Left kidney (tissue), 2 donors: ENCODE data around the gene IYD. TPM values are rescaled to one million over a fixed set of nuclear protein-coding genes. Genes with fewer than 3 reads are reported as not detected.
"Not testable (repeated sequence)": the region's sequence is repeated elsewhere in the genome, so short reads cannot be mapped to it uniquely, and the experiment has no call there.

ENCODE experiments used
- DNase-seq: peaks from one replicate; pipeline ENCODE4 v3.0.0-alpha.2; 2013
- polyA plus RNA-seq: library from polyadenylated mRNA; unstranded; fragments of 120-200 nt; gene quantifications from one replicate; pipeline ENCODE4 v1.2.1, GENCODE V29; 2013; ENCODE audit not compliant: insufficient read length

The IYD gene
- polyA plus RNA-seq, 1 donor: 4.0 TPM

DNA sequence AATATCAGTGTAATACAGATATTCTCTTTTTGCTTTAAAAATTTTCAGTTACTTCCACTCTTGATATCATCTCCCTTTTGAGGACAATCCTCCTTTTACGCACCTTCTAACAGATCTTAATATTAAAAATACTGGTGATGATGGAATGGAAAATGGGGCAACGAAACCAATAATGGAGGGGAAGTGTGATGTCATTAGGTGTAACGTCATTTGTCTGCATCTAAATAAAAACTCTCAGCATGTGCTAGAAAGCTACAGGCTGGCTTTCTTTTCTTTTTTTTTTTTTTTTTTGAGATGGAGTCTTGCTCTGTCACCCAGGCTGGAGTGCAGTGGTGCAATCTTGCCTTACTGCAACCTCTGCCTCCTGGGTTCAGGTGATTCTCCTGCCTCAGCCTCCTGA is 66.5 kb downstream of the IYD start:
- DNase-seq: no peak

DNA sequence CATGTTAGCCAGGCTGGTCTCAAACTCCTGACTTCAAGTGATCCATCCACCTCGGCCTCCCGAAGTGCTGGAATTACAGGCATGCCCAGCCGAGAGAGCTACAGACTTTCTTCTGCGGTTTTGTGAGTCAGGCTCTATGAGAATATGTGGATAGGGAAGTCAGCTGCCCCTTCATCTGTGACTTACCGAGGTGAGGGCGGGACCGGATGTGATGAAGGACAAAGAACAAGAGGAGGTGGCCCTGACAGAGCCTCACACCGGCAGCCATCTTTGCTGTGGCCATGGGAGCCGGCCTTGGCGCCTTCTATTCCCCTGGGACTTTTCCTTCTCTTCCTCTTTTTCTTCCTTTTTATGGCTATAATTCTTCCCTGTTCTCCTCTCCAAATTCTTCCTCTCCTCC is 67.0 kb downstream of the IYD start:
- no peak for DNase-seq

DNA sequence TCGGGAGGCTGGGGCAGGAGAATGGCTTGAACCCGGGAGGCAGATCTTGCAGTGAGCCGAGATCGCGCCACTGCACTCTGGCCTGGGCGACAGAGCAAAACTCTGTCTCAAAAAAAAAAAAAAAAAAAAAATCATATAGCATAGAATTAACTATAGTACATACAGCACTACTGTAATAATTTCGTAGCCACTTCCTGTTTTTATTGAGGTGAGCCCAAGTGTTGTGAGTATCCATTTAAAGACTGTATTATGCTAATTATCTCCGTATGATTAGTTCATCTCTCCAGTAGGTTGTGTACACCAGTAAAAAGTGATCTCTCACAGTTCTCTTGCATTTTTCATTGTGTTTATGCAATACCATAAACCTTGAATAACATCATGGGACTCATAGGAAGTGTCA is 70.6 kb downstream of the IYD start:
- DNase-seq: no peak

DNA sequence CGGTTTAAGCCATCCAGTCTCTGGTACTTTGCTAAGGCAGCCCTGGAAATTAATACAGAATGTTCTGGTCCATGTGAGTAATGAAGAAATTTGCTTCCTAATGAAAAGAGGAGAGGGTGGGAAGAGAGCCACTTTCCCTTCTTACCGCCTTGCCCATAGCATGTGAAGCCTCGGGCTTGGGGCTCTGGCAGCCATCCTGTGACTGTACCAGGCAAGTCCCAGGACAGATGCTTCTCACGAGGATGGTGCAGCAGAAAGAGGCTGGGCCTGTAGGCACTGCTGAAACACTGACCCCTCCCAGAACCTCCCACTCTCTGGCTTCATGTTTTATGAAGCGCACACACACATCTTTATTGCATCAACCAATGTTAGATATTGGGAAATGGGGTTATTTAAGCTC is 74.8 kb downstream of the IYD start:
- no peak for DNase-seq

DNA sequence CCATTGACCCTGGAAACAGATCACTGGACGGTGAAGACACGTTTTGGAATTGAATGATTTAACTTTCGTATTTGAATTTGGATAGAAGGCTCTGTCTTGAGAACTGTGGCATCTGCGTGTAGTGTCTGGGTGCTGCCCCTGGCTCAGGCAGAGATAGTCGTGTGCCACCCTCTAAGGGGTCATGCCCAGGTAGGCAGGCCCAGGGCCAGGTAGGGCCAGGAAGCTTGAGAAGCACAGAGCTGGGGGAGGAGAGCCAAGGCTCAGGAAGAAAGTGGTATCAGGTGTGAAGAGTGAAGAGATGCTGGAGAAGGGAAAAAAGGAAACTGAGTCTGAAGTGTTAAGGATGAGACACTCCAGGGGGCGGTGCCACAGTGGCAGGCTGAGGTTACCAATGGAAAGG is 75.5 kb downstream of the IYD start:
- no peak for DNase-seq

DNA sequence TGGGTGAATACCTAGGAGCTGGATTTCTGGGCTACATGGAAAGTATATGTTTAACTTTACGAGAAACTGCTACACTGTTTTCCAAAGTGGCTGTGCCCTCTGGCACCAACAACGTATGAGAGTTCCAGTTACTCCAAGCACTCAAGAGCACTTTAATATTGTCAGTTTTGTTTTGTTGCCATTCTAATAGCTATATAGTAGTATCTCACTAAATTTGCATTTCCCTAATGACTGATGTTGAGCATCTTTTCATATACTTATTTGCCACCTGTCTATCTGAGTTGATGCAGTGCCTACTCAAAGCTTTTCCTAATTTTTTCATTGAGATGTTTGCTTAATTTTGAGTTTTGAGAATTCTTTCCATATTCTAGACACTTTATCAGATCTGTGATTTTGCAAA is 76.7 kb downstream of the IYD start:
- DNase-seq: no peak

DNA sequence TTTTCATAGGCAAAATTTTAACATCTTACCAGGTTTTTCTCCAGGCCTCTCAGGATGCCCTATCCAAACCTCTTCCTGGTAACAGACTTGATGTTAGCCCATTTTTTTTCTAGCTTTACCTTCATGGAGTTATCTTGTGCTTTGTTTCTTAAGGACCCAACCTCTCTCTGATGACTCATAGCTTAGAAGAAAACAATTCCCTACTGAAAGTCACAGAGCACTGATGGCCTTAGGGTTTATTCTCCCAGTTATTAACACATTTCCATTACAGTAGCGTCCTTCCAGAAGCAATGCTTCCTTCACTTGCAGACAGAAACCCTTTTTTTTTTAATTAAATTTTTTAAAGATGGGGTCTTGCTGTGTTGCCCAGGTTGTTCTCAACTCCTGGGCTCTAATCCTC is 79.4 kb downstream of the IYD start:
- no peak for DNase-seq

DNA sequence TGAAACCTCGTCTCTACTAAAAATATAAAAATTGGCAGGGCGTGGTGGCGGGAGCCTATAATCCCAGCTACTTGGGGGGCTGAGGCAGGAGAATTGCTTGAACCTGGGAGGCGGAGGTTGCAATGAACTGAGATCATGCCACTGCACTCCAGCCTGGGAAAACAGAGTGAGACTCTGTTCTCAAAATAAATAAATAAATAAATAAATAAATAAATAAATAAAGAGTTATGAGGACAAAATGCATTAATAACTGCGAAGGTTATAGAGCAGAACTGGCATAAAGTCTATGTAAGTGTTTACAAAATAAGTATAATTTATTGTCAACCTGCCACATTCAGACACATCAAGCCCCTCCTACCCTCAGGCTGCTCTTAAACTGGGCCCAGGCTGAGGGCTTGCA is 80.2 kb downstream of the IYD start:
- DNase-seq: not testable (repeated sequence)

DNA sequence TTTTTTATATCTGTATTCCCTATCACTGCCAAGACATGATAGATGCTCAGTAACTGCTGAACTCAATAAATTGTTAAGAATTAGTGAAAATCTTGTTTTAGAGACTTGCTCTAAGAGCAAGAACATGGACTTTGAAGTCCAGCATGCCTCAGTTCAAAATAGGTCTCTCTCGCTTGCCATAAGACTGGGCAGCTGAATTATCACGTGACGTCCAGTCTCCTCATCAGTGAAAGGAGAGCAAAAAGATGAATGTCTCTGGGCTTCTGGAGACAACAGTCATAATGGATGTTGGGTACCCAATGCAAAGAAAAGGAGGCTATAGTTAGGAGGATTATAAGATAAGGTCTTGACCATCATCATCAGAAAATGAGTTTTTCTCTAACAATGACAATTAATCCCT is 82.1 kb downstream of the IYD start:
- no peak for DNase-seq

DNA sequence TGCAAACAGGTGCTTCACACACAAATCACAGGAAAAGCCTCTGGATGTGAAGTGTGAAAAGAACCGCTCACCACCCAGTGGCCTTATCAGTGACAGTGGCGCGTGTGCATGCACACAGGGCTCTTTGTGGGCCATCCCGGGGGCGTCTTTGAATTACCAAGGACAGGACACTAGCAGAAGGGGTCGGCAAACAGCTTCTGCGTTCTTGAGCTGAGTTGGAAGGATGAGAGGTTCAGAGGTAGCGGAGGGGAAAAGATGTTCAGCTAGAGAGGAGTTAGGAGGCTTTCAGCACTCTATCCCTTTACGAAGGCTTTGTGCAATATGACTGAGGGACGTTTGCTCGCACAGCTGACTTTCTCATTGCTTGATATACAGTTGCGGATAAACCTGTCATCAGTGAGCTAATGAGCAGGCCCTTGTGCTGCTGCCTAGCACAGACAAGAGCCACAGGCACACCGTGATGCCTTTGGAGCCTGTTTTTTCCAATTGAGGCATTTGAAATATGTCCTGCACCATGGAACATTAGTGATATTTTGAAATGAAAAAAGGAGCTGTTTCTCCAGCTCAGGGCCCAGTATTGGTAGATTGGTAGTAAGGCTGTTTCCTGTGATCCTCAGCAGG is 83.1 kb downstream of the IYD start:
- no peak for DNase-seq

DNA sequence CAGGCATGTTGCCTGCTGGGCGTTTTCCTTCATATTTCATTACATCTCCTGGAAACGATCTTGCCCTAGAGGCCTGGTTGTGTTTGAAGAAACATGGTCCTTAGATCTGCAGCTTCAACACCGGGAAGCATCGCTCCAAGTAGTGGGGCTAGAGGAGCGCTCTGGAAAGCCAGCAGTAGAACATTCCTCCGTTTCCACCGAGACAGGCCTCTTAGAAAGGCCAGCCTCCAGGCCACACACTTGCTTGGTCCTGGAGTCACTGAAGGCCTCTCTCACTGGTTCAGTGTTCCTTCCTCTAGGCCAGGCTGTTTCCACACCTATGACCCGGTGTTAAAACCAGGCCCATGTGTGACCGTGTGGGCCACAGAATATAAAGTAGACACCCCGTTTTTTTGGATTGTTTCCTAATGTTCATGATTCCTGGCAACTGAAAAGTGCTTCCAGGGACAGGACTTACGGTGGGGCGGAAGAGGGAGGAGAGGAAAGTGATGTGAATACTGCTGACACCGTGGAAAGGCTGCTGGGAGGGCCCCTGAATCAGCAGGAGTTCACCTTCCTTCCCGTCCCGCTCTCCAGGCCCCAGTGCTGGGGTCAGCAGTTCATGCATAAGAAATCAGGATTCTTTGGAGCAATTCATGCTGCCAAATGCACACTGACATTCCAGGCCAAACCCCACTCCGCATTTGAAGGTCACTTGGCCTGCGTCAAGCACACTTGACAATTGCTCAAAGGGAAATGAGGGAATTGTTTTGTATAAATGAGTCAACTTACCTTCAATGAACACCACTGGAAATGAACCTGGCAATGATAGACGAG is 83.8 kb downstream of the IYD start:
- DNase-seq: no peak

DNA sequence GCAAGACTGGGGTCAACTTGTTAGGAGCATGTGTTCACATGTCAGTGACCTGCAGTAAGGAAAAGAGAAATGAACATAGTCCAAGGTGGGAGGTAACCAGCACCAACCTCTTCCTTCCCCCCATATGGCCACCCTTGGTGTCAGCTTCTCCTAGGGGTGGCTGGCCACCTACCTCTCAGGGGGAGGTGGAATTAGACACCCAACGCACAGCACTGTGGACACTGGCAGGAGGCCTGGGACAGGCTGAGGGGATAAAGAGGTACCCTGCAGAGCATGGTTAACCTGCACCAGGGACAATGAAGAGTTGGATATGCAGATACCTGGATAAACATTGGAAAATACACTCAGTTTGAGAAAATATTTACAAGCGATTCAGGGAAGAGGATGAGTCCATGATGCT is 84.5 kb downstream of the IYD start:
- DNase-seq: no peak

Other genes with a start within 250 kb of the IYD start
- 21.6 TPM for gene PPP1R14C, start 226.0 kb upstream of the IYD start, polyA plus RNA-seq
- gene PLEKHG1, start 230.9 kb downstream of the IYD start, polyA plus RNA-seq: 40.4 TPM